OCI-LY3 (cell line): Measurements from ENCODE around the gene MIPOL1.
"Not testable (repeated sequence)": the region's sequence is repeated elsewhere in the genome, so short reads cannot be mapped to it uniquely, and the experiment has no call there.

Experiments
- H2AFZ ChIP-seq: fragments of 200-600, 300-600 bp; shearing (Covaris generic); 2 replicates; pipeline ENCODE4 v1.6.0; 2014; ENCODE audit warnings: antibody characterized with exemption, low read depth, low read length
- H3K27ac ChIP-seq: fragments of 200-600, 300-600 bp; sonication (generic); 2 replicates; pipeline ENCODE4 v1.5.1; 2014; ENCODE audit warnings: mild to moderate bottlenecking, low read length, moderate library complexity, mixed read lengths
- H3K27me3 ChIP-seq: fragments of 200-600, 300-600 bp; sonication (generic); 2 replicates; pipeline ENCODE4 v1.6.1; 2014; ENCODE audit warnings: low read depth, low read length, mixed read lengths
- H3K36me3 ChIP-seq: fragments of 200-600, 300-600 bp; sonication (generic); replicated peaks from 2 replicates; pipeline ENCODE3; 2014; ENCODE audit warnings: low read depth, low read length, mixed read lengths
- H3K4me1 ChIP-seq: fragments of 300-600, 200-600 bp; sonication (generic); 2 replicates; pipeline ENCODE4 v1.6.1; 2014; ENCODE audit warnings: low read length, mixed read lengths
- H3K4me2 ChIP-seq: fragments of 200-600, 300-600 bp; sonication (generic); 2 replicates; pipeline ENCODE4 v1.6.1; 2014; ENCODE audit warnings: low read length, mixed read lengths
- H3K4me3 ChIP-seq: fragments of 300-600, 200-600 bp; sonication (generic); 2 replicates; pipeline ENCODE4 v1.5.1; 2014; ENCODE audit warnings: antibody characterized with exemption, mild to moderate bottlenecking, low read length, moderate library complexity
- H3K79me2 ChIP-seq: fragments of 300-600, 200-600 bp; shearing (Covaris generic); 2 replicates; pipeline ENCODE4 v1.6.1; 2014; ENCODE audit warnings: mild to moderate bottlenecking, low read length, mixed read lengths
- H3K9ac ChIP-seq: fragments of 300-600, 200-600 bp; shearing (Covaris generic); 2 replicates; pipeline ENCODE4 v1.6.0; 2014; ENCODE audit warnings: mild to moderate bottlenecking, low read length, moderate library complexity
- H3K9me3 ChIP-seq: fragments of 200-600, 300-600 bp; shearing (Covaris generic); 2 replicates; pipeline ENCODE4 v1.6.1; 2014; ENCODE audit warnings: low read length, mixed read lengths; ENCODE audit not compliant: insufficient read depth
- H4K20me1 ChIP-seq: fragments of 200-600, 300-600 bp; sonication (generic); 2 replicates; pipeline ENCODE4 v1.6.1; 2016; ENCODE audit warnings: low read length, mixed read lengths; ENCODE audit not compliant: insufficient read depth
- CTCF ChIP-seq: fragments of 200-600, 300-600 bp; sonication (generic); IDR thresholded peaks from 2 replicates; pipeline ENCODE4 v1.5.1; 2014; ENCODE audit warnings: antibody characterized with exemption, low read length, low read depth
- EZH2phosphoT487 ChIP-seq: fragments of 200-600 bp; shearing (Covaris generic); IDR thresholded peaks from 2 replicates; pipeline ENCODE4 v1.6.1; 2018; ENCODE audit warnings: antibody characterized with exemption, mixed run types, low read depth

Gene MIPOL1

GRCh38 chr14:37157987-37158386 lies 39.8 kb upstream of the MIPOL1 start:
- H4K20me1 ChIP-seq, result no peaks in the 10 kb centered on the region
- no peaks in the 10 kb centered on the region for H3K9me3 ChIP-seq
- no peak overlapping the region for H3K4me2 ChIP-seq
- no peak overlapping the region for H3K27ac ChIP-seq
- H3K36me3 ChIP-seq, result no peaks in the 10 kb centered on the region
- no peaks in the 10 kb centered on the region for H3K4me1 ChIP-seq
- no peaks in the 10 kb centered on the region for H3K79me2 ChIP-seq
- H3K4me3 ChIP-seq, result no peak overlapping the region
- H2AFZ ChIP-seq, result no peak overlapping the region
- TF ChIP-seq EZH2phosphoT487 (no peak), CTCF (no peak)
- no peak overlapping the region for H3K9ac ChIP-seq
- H3K27me3 ChIP-seq, result no peaks in the 10 kb centered on the region

- H3K4me3 ChIP-seq, H3K9ac ChIP-seq, H2AFZ ChIP-seq, H3K36me3 ChIP-seq, H3K9me3 ChIP-seq, H4K20me1 ChIP-seq, H3K4me1 ChIP-seq, H3K4me2 ChIP-seq, H3K27ac ChIP-seq, H3K27me3 ChIP-seq, H3K79me2 ChIP-seq: not testable (repeated sequence)
Measured at GRCh38 chr14:37162307-37162706, 35.4 kb upstream of the MIPOL1 start.

- no peak overlapping the region for H3K9ac ChIP-seq
- TF ChIP-seq CTCF (no peak), EZH2phosphoT487 (no peak)
- H4K20me1 ChIP-seq, result no peaks in the 10 kb centered on the region
- no peaks in the 10 kb centered on the region for H3K4me1 ChIP-seq
- H3K36me3 ChIP-seq, result no peaks in the 10 kb centered on the region
- no peaks in the 10 kb centered on the region for H3K79me2 ChIP-seq
- no peaks in the 10 kb centered on the region for H3K27me3 ChIP-seq
- H3K27ac ChIP-seq, result no peak overlapping the region
- H2AFZ ChIP-seq, result no peak overlapping the region
- H3K4me3 ChIP-seq, result no peak overlapping the region
- H3K4me2 ChIP-seq, result no peak overlapping the region
- no peaks in the 10 kb centered on the region for H3K9me3 ChIP-seq
Measured at GRCh38 chr14:37165794-37166193, 31.9 kb upstream of the MIPOL1 start.

GRCh38 chr14:37167151-37168047 lies 30.3 kb upstream of the MIPOL1 start:
- Histone ChIP-seq H2AFZ (no peak overlapping the region), H4K20me1 (no peaks in the 10 kb centered on the region), H3K4me1 (no peaks in the 10 kb centered on the region), H3K9me3 (no peaks in the 10 kb centered on the region), H3K4me2 (no peak overlapping the region), H3K4me3 (no peak overlapping the region), H3K79me2 (no peaks in the 10 kb centered on the region), H3K9ac (no peak overlapping the region), H3K27me3 (no peaks in the 10 kb centered on the region), H3K36me3 (no peaks in the 10 kb centered on the region), H3K27ac (no peak overlapping the region)
- TF ChIP-seq EZH2phosphoT487 (no peak), CTCF (no peak)
